Ishikawa (cell line): ENCODE measurements around the gene RASAL3.
"Not testable (repeated sequence)": the region's sequence is repeated elsewhere in the genome, so short reads cannot be mapped to it uniquely, and the experiment has no call there.

Experiments
- CEBPB ChIP-seq: IDR thresholded peaks from 2 replicates; pipeline ENCODE4 v1.6.1; 2012
- CREB1 ChIP-seq: IDR thresholded peaks from 2 replicates; pipeline ENCODE4 v1.6.1; 2012; ENCODE audit warnings: low read depth
- EGR1 ChIP-seq: IDR thresholded peaks from 2 replicates; pipeline ENCODE4 v1.6.1; 2012
- EP300 ChIP-seq: IDR thresholded peaks from 2 replicates; pipeline ENCODE4 v1.6.1; 2012; ENCODE audit warnings: borderline replicate concordance
- NFIC ChIP-seq: IDR thresholded peaks from 2 replicates; pipeline ENCODE4 v1.6.1; 2012
- RAD21 ChIP-seq: IDR thresholded peaks from 2 replicates; pipeline ENCODE4 v1.6.1; 2012; ENCODE audit warnings: low read depth
- TAF1 ChIP-seq: IDR thresholded peaks from 2 replicates; pipeline ENCODE4 v1.6.1; 2012; ENCODE audit warnings: low read depth, mild to moderate bottlenecking
- TCF12 ChIP-seq: IDR thresholded peaks from 2 replicates; pipeline ENCODE4 v1.6.1; 2012; ENCODE audit warnings: low read depth
- TEAD4 ChIP-seq: IDR thresholded peaks from 2 replicates; pipeline ENCODE4 v1.6.1; 2012
- YY1 ChIP-seq: IDR thresholded peaks from 2 replicates; pipeline ENCODE4 v1.6.1; 2012; ENCODE audit warnings: low read depth
- ZBTB7A ChIP-seq: IDR thresholded peaks from 2 replicates; pipeline ENCODE4 v1.6.1; 2012; ENCODE audit warnings: low read depth
- TF ChIP-seq, protein P1 (sequence below): IDR thresholded peaks from 2 replicates; pipeline ENCODE4 v1.6.1; 2012
- TF ChIP-seq, protein P2 (sequence below): IDR thresholded peaks from 2 replicates; pipeline ENCODE4 v1.6.1; 2012
- TF ChIP-seq, protein P3 (sequence below): IDR thresholded peaks from 2 replicates; pipeline ENCODE4 v1.6.1; 2012; ENCODE audit warnings: low read depth, mild to moderate bottlenecking

DNA sequence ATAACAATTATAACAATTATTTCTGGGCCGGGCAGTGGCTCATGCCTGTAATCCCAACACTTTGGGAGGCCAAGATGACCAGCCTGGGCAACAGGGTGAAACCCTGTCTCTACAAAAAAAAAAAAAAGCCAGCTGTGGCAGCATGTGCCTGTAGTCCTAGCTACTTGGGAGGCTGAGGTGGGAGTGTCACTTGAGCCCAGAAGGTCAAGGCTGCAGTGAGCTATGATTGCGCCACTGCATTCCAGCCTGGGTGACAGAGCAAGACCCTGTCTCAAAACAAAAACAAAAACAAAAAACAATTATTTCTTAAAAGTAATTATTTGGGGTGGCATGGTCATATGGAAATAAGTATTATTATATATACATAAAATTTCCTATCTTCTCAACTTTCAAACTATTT lies 53.0 kb downstream of the RASAL3 start:
- TF ChIP-seq, protein P1, sequence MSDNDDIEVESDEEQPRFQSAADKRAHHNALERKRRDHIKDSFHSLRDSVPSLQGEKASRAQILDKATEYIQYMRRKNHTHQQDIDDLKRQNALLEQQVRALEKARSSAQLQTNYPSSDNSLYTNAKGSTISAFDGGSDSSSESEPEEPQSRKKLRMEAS, result not testable (repeated sequence)
- TF ChIP-seq, protein P2, sequence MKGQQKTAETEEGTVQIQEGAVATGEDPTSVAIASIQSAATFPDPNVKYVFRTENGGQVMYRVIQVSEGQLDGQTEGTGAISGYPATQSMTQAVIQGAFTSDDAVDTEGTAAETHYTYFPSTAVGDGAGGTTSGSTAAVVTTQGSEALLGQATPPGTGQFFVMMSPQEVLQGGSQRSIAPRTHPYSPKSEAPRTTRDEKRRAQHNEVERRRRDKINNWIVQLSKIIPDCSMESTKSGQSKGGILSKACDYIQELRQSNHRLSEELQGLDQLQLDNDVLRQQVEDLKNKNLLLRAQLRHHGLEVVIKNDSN, result not testable (repeated sequence)
- TF ChIP-seq EP300, YY1, TAF1, EGR1, RAD21, CREB1, TEAD4, ZBTB7A, TCF12, NFIC: not testable (repeated sequence)
- TF ChIP-seq CEBPB, result peak; percentile 28; the same call in 1 of the 2 replicates
- TF ChIP-seq, protein P3, sequence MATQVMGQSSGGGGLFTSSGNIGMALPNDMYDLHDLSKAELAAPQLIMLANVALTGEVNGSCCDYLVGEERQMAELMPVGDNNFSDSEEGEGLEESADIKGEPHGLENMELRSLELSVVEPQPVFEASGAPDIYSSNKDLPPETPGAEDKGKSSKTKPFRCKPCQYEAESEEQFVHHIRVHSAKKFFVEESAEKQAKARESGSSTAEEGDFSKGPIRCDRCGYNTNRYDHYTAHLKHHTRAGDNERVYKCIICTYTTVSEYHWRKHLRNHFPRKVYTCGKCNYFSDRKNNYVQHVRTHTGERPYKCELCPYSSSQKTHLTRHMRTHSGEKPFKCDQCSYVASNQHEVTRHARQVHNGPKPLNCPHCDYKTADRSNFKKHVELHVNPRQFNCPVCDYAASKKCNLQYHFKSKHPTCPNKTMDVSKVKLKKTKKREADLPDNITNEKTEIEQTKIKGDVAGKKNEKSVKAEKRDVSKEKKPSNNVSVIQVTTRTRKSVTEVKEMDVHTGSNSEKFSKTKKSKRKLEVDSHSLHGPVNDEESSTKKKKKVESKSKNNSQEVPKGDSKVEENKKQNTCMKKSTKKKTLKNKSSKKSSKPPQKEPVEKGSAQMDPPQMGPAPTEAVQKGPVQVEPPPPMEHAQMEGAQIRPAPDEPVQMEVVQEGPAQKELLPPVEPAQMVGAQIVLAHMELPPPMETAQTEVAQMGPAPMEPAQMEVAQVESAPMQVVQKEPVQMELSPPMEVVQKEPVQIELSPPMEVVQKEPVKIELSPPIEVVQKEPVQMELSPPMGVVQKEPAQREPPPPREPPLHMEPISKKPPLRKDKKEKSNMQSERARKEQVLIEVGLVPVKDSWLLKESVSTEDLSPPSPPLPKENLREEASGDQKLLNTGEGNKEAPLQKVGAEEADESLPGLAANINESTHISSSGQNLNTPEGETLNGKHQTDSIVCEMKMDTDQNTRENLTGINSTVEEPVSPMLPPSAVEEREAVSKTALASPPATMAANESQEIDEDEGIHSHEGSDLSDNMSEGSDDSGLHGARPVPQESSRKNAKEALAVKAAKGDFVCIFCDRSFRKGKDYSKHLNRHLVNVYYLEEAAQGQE, result not testable (repeated sequence)
